Gastrocnemius medialis (tissue), 4 donors: Measurements from ENCODE around the gene HMGN5. TPM values are rescaled to one million over a fixed set of nuclear protein-coding genes. Genes with fewer than 3 reads are reported as not detected.

Experiments used
- ATAC-seq, 2 donors: fragments of 150-250 bp; one replicate each; pipeline ENCODE4 v1.9.1; 2016
- DNase-seq, 2 donors: peaks; one replicate each; pipeline ENCODE4 v3.0.0-alpha.2; 2019
- H3K27ac ChIP-seq, 4 donors: fragments of 200-600 bp; sonication (generic); 1 replicate in 1 of 4; 2 replicates in 3 of 4; pipeline ENCODE4 v1.5.1; 2016 to 2018; ENCODE audit warnings: mild to moderate bottlenecking in 2 of 4, moderate library complexity in 1 of 4
- H3K27me3 ChIP-seq, 3 donors: fragments of 200-600 bp; sonication (generic) in 2 of 3; 1 replicate in 1 of 3; 2 replicates in 2 of 3; pipeline versions ENCODE4 v1.5.1 to v1.6.0; 2016 to 2019; ENCODE audit warnings: mild to moderate bottlenecking in 1 of 3, moderate library complexity in 1 of 3
- H3K36me3 ChIP-seq, 2 donors: fragments of 200-600 bp; sonication (generic) in 1 of 2; one replicate each; pipeline ENCODE4 v1.5.1; 2017 to 2018
- H3K4me1 ChIP-seq, 2 donors: fragments of 200-600 bp; sonication (generic) in 1 of 2; one replicate each; pipeline ENCODE4 v1.5.1; 2016 to 2017; ENCODE audit warnings: mild to moderate bottlenecking in 2 of 2
- H3K4me3 ChIP-seq, 4 donors: fragments of 200-600 bp; sonication (generic) in 3 of 4; 1 replicate in 1 of 4; 2 replicates in 3 of 4; pipeline ENCODE4 v1.5.1; 2016 to 2019; ENCODE audit warnings: mild to moderate bottlenecking in 2 of 4
- H3K9me3 ChIP-seq, 3 donors: fragments of 200-600 bp; sonication (generic) in 2 of 3; 1 replicate in 1 of 3; 2 replicates in 2 of 3; pipeline ENCODE4 v1.5.1; 2016 to 2019
- CTCF ChIP-seq, 5 experiments: fragments of 450-650 bp in 3 of 5; fragments of 200-600 bp in 2 of 5; sonication (generic) in 2 of 5; IDR thresholded peaks in 4 of 5; conservative IDR thresholded peaks in 1 of 5; 1 replicate in 4 of 5; 2 replicates in 1 of 5; pipeline ENCODE4 v1.5.1; 2016 to 2019; ENCODE audit warnings: antibody characterized with exemption in 5 of 5, mild to moderate bottlenecking in 3 of 5, moderate library complexity in 3 of 5
- POLR2A ChIP-seq, 2 donors: fragments of 450-650 bp; IDR thresholded peaks; one replicate each; pipeline ENCODE4 v1.6.1; 2017; ENCODE audit warnings: antibody characterized with exemption in 2 of 2, mild to moderate bottlenecking in 2 of 2, moderate library complexity in 2 of 2
- in situ Hi-C, 4 donors: fragments of 200-750 bp; cut with MboI; loops; one replicate each; pipeline versions ENCODE4 v1.15.0 to v1.8.0; 2017; ENCODE audit warnings: low sequenced_read_pairs in 4 of 4
- intact Hi-C: fragments of 100-400 bp; cut with DNase I; formaldehyde crosslinking; loops from one replicate; pipeline ENCODE4 v1.15.1; 2023; ENCODE audit warnings: low total_unique reads
- total RNA-seq, 4 donors: library from RNA; depleted of rRNA; stranded (reverse); fragments of >200 nt; gene quantifications; one replicate each; pipeline versions ENCODE4 v1.1.0 to v1.2.3, GENCODE V29; 2016

The HMGN5 gene
- total RNA-seq, 4 donors from 2014 or later: 0.97 to 2.9 (median 1.2) TPM

GRCh38 chrX:81237516-81237915, 35.8 kb upstream of the HMGN5 start:
- intact Hi-C loops: no loop called here
- Histone ChIP-seq H3K27me3 (no peaks in the 10 kb centered on the region), H3K4me3 (no peak overlapping the region), H3K27ac (no peak overlapping the region), H3K9me3 (no peaks in the 10 kb centered on the region), H3K36me3 (no peaks in the 10 kb centered on the region), H3K4me1 (no peaks in the 10 kb centered on the region)
- no peak for DNase-seq
- ATAC-seq: no peak
- in situ Hi-C loops: no loop called here
- TF ChIP-seq POLR2A (IDR thresholded peaks at IDR 0.05) (no peak), CTCF (IDR thresholded peaks at IDR 0.05 in 4 of 5, conservative IDR thresholded peaks at IDR 0.05 in 1 of 5) (no peak)

DNA sequence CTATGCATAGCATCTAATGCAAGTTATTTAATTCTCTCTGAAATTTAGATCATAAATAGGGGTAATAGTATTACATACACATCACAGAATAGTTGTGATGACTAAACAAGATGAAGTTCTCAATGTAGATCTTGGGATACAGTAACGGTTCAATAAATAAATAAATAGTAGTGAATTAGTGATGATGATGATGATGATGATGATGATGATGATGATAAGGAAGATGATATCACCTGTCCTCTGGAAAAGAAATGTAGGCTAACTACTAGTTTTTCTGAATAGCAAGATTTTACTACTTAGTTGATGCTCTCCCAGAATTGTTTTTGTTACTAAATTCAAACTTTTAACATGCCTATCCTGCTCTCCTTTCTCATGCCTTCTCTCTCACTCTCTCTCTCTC, 30.5 kb upstream of the HMGN5 start:
- no peaks in the 10 kb centered on the region for H3K36me3 ChIP-seq
- TF ChIP-seq POLR2A (IDR thresholded peaks at IDR 0.05): no peak
- no peak for TF ChIP-seq CTCF (IDR thresholded peaks at IDR 0.05 in 4 of 5, conservative IDR thresholded peaks at IDR 0.05 in 1 of 5)
- intact Hi-C loops: no loop called here

GRCh38 chrX:81231476-81231875, 29.8 kb upstream of the HMGN5 start:
- in situ Hi-C loops (no loop called here), intact Hi-C loops (no loop called here)
- TF ChIP-seq POLR2A (IDR thresholded peaks at IDR 0.05) (no peak), CTCF (IDR thresholded peaks at IDR 0.05 in 4 of 5, conservative IDR thresholded peaks at IDR 0.05 in 1 of 5) (no peak)
- DNase-seq: no peak
- Histone ChIP-seq H3K27ac (no peak overlapping the region), H3K27me3 (no peaks in the 10 kb centered on the region), H3K4me3 (no peak overlapping the region), H3K4me1 (no peaks in the 10 kb centered on the region), H3K9me3 (no peaks in the 10 kb centered on the region), H3K36me3 (no peaks in the 10 kb centered on the region)
- ATAC-seq: no peak

More for the DNA sequence above, 30.5 kb upstream of the HMGN5 start:
- DNase-seq (no peak), ATAC-seq (no peak)
- no peaks in the 10 kb centered on the region for H3K27me3 ChIP-seq
- H3K4me3 ChIP-seq: no peak overlapping the region
- in situ Hi-C loops: no loop called here
- no peak overlapping the region for H3K27ac ChIP-seq
- no peaks in the 10 kb centered on the region for H3K4me1 ChIP-seq
- no peaks in the 10 kb centered on the region for H3K9me3 ChIP-seq

GRCh38 chrX:81229901-81230300, 28.2 kb upstream of the HMGN5 start:
- TF ChIP-seq CTCF (IDR thresholded peaks at IDR 0.05 in 4 of 5, conservative IDR thresholded peaks at IDR 0.05 in 1 of 5) (no peak), POLR2A (IDR thresholded peaks at IDR 0.05) (no peak)
- no peak for ATAC-seq
- intact Hi-C loops (no loop called here), in situ Hi-C loops (no loop called here)
- Histone ChIP-seq H3K9me3 (no peaks in the 10 kb centered on the region), H3K4me3 (no peak overlapping the region), H3K36me3 (no peaks in the 10 kb centered on the region), H3K27me3 (no peaks in the 10 kb centered on the region), H3K27ac (no peak overlapping the region), H3K4me1 (no peaks in the 10 kb centered on the region)
- DNase-seq: no peak

DNA sequence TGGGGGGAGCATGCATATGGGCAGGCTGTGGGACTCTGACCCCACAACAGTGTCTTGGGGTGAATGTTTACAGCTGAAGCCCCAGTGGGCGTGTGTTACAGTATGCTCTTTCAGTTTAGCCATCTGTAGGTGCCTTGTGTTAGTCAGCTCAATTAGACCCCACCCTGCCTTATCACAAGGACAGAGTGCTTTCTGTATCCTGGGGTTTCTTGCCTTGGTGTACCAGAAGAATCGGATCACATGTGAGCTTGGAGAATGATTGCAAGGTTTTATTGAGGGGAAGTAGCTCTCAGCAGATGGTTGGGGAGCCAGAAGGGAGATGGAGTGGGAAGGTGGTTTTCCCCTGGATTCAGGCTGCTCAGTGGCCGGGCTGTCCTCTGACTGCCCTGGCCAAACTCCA, 27.5 kb upstream of the HMGN5 start:
- in situ Hi-C loops: no loop called here
- intact Hi-C loops: no loop called here

More for the DNA sequence above, 27.5 kb upstream of the HMGN5 start:
- Histone ChIP-seq H3K27ac (no peak overlapping the region), H3K9me3 (no peaks in the 10 kb centered on the region), H3K36me3 (no peaks in the 10 kb centered on the region), H3K4me1 (no peaks in the 10 kb centered on the region), H3K4me3 (no peak overlapping the region), H3K27me3 (no peaks in the 10 kb centered on the region)
- no peak for DNase-seq
- no peak for ATAC-seq
- TF ChIP-seq POLR2A (IDR thresholded peaks at IDR 0.05) (no peak), CTCF (IDR thresholded peaks at IDR 0.05 in 4 of 5, conservative IDR thresholded peaks at IDR 0.05 in 1 of 5) (no peak)
